GM18867 (cell line): ENCODE results near the gene CRHR2.

Source experiments
- ATAC-seq: cut with Tn5 transposase; IDR thresholded peaks from one replicate; pipeline ENCODE4 v1.9.1; 2021; ENCODE audit warnings: mild to moderate bottlenecking, moderate library complexity; ENCODE audit not compliant: unreplicated experiment

CRHR2 gene

GRCh38 chr7:30707391-30708357 is 25.4 kb upstream of the CRHR2 start:
- no peak for ATAC-seq

- ATAC-seq: no peak
Measured at GRCh38 chr7:30706908-30707307, 24.7 kb upstream of the CRHR2 start.

GRCh38 chr7:30706316-30706715 is 24.1 kb upstream of the CRHR2 start:
- ATAC-seq: no peak

GRCh38 chr7:30705596-30705995 is 23.3 kb upstream of the CRHR2 start:
- no peak for ATAC-seq

GRCh38 chr7:30705008-30705407 is 22.8 kb upstream of the CRHR2 start:
- ATAC-seq: no peak

- no peak for ATAC-seq
Measured at GRCh38 chr7:30703756-30704155, 21.5 kb upstream of the CRHR2 start.

GRCh38 chr7:30702200-30702599 is 19.9 kb upstream of the CRHR2 start:
- ATAC-seq: no peak

- no peak for ATAC-seq
Measured at GRCh38 chr7:30700941-30701340, 18.7 kb upstream of the CRHR2 start.

- ATAC-seq: no peak
Measured at GRCh38 chr7:30699706-30700495, 17.6 kb upstream of the CRHR2 start.

- ATAC-seq: no peak
Measured at GRCh38 chr7:30698481-30698880, 16.2 kb upstream of the CRHR2 start.

GRCh38 chr7:30697719-30698460 is 15.6 kb upstream of the CRHR2 start:
- ATAC-seq: no peak

- no peak for ATAC-seq
Measured at GRCh38 chr7:30694774-30695721, 12.8 kb upstream of the CRHR2 start.

- ATAC-seq: no peak
Measured at GRCh38 chr7:30694218-30694745, 12.0 kb upstream of the CRHR2 start.

GRCh38 chr7:30692882-30693281 is 10.6 kb upstream of the CRHR2 start:
- no peak for ATAC-seq

- ATAC-seq: no peak
Measured at GRCh38 chr7:30692438-30692837, 10.2 kb upstream of the CRHR2 start.

- no peak for ATAC-seq
Measured at GRCh38 chr7:30690011-30690410, 7.8 kb upstream of the CRHR2 start.

GRCh38 chr7:30688718-30689221 is 6.5 kb upstream of the CRHR2 start:
- ATAC-seq: no peak

GRCh38 chr7:30687604-30688003 is 5.3 kb upstream of the CRHR2 start:
- no peak for ATAC-seq

GRCh38 chr7:30684351-30684750 is 2.1 kb upstream of the CRHR2 start:
- no peak for ATAC-seq

- no peak for ATAC-seq
Measured at GRCh38 chr7:30683816-30684215, 1.6 kb upstream of the CRHR2 start.
